OCI-LY7 (cell line): ENCODE results near the gene MT1E. TPM values are rescaled to one million over a fixed set of nuclear protein-coding genes. Genes with fewer than 3 reads are reported as not detected.
"Not testable (repeated sequence)": the region's sequence is repeated elsewhere in the genome, so short reads cannot be mapped to it uniquely, and the experiment has no call there.

Experiments used
- BruUV-seq: library from RNA; stranded (reverse); fragments of 400-500 nt; replicated peaks from 2 replicates; lab custom pipeline; 2021; lab: Mats Ljungman, UMichigan
- CTCF ChIA-PET: fragments of 300-600 bp; sonication (Branson Sonifier 250); formaldehyde crosslinking; loops from one replicate; lab custom pipeline; 2022; ENCODE audit warnings: antibody characterized with exemption; ENCODE audit not compliant: unreplicated experiment; lab: Charles Lee
- POLR2A ChIA-PET: fragments of 300-600 bp; sonication (Branson Sonifier 250); formaldehyde crosslinking; loops from one replicate; lab custom pipeline; 2022; ENCODE audit warnings: antibody characterized with exemption; lab: Charles Lee
- DNase-seq: peaks from one replicate; pipeline ENCODE4 v3.0.0-alpha.2; 2015; ENCODE audit warnings: low spot score
- H2AFZ ChIP-seq: fragments of 200-600 bp; sonication (generic), shearing (Covaris generic); 2 replicates; pipeline ENCODE4 v1.6.1; 2014; ENCODE audit warnings: mild to moderate bottlenecking, antibody characterized with exemption, low read length, moderate library complexity
- H3K27ac ChIP-seq: fragments of 200-600 bp; sonication (generic); 2 replicates; pipeline ENCODE4 v1.5.1; 2014; ENCODE audit warnings: mixed run types, low read depth, mild to moderate bottlenecking, moderate library complexity, low read length, inconsistent platforms; ENCODE audit not compliant: poor library complexity, severe bottlenecking
- H3K36me3 ChIP-seq: fragments of 200-600 bp; sonication (generic); 2 replicates; pipeline ENCODE4 v1.6.1; 2014; ENCODE audit warnings: mild to moderate bottlenecking, antibody characterized with exemption, low read length, moderate library complexity, mixed read lengths; ENCODE audit not compliant: insufficient read depth
- H3K4me1 ChIP-seq: fragments of 200-600 bp; sonication (generic); 2 replicates; pipeline ENCODE4 v1.5.1; 2014; ENCODE audit warnings: mild to moderate bottlenecking, low read length; ENCODE audit not compliant: insufficient read depth, poor library complexity, severe bottlenecking
- H3K4me2 ChIP-seq: fragments of 200-600 bp; sonication (generic); 2 replicates; pipeline ENCODE4 v1.6.1; 2014; ENCODE audit warnings: mild to moderate bottlenecking, low read length
- H3K4me3 ChIP-seq: fragments of 200-600 bp; sonication (generic); 2 replicates; pipeline ENCODE4 v1.5.1; 2014; ENCODE audit warnings: mild to moderate bottlenecking, low read depth, low read length; ENCODE audit not compliant: poor library complexity, severe bottlenecking
- H3K79me2 ChIP-seq: fragments of 200-600 bp; sonication (generic); 2 replicates; pipeline ENCODE4 v1.6.1; 2016; ENCODE audit warnings: low read depth, mild to moderate bottlenecking, low read length, moderate library complexity, mixed read lengths; ENCODE audit not compliant: insufficient read depth
- H3K9me2 ChIP-seq: fragments of 200-600 bp; sonication (generic); 2 replicates; pipeline ENCODE4 v1.6.1; 2016; ENCODE audit warnings: mild to moderate bottlenecking, low read length, mixed read lengths; ENCODE audit not compliant: insufficient read depth
- H3K9me3 ChIP-seq: fragments of 200-600 bp; sonication (generic); 2 replicates; pipeline ENCODE4 v1.6.1; 2014; ENCODE audit warnings: mild to moderate bottlenecking, mixed run types, low read length, mixed read lengths
- H4K20me1 ChIP-seq: fragments of 200-600 bp; sonication (generic); 2 replicates; pipeline ENCODE4 v1.6.1; 2014; ENCODE audit warnings: mild to moderate bottlenecking, antibody characterized with exemption, low read length, moderate library complexity, mixed read lengths; ENCODE audit not compliant: insufficient read depth
- EZH2phosphoT487 ChIP-seq: fragments of 200-600 bp; sonication (generic); IDR thresholded peaks from 2 replicates; pipeline ENCODE4 v1.6.1; 2018; ENCODE audit warnings: low read depth, borderline replicate concordance, mild to moderate bottlenecking, mixed run types, antibody characterized with exemption, low read length, moderate library complexity, mixed read lengths
- intact Hi-C: fragments of 100-400 bp; cut with micrococcal nuclease; formaldehyde crosslinking; loops from one replicate; pipeline ENCODE4 v1.10.0; 2022; ENCODE audit not compliant: unreplicated experiment
- total RNA-seq, 2 experiments: library from RNA; depleted of rRNA in 1 of 2; stranded (reverse); fragments of >200 nt in 1 of 2; shearing (Covaris generic) in 1 of 2; gene quantifications; 2 replicates each; pipeline ENCODE4 v1.2.3, GENCODE V29; 2014 to 2022
- TF ChIP-seq, protein P1 (sequence below): fragments of 200-600 bp; sonication (generic); conservative IDR thresholded peaks from 2 replicates; pipeline ENCODE4 v1.5.1; 2014; ENCODE audit warnings: mild to moderate bottlenecking, antibody characterized with exemption, low read length, moderate library complexity, mixed read lengths

The MT1E gene
- total RNA-seq, 2 experiments from 2014 or later: not detected

DNA sequence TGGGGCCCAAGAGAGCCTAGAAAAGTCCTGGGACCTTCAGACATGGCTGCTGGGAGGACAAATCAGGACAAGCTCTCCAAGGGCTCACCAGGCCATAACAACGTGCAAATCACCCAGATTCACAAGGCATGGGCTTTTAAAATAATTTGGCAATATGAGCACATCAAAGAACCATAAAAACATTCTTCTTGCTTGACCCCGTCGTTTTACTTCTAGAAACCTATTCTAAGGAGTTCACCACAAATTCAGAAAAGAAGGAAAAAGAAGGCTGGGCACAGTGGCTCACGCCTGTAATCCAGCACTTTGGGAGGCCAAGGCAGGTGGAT lies 48.3 kb upstream of the MT1E start:
- ChIA-PET POLR2A (interaction anchor here (1.0 kb wide), 1 partner anchor 123 kb away, joined by 3 read pairs; no protein-coding TSS in a partner anchor), CTCF (interaction anchor here (1.2 to 1.4 kb wide), 2 partner anchors 71 to 125 kb away, joined by 3 to 8 read pairs; no protein-coding TSS in a partner anchor)
- Histone ChIP-seq H2AFZ (peak overlapping the region; percentile 35; the same call in 1 of the 2 replicates), H3K27ac (no peak overlapping the region), H4K20me1 (no peaks in the 10 kb centered on the region), H3K79me2 (no peaks in the 10 kb centered on the region), H3K9me3 (no peaks in the 10 kb centered on the region; the same call in 1 of the 2 replicates), H3K4me2 (no peak overlapping the region), H3K4me3 (no peak overlapping the region), H3K36me3 (no peaks in the 10 kb centered on the region), H3K9me2 (no peaks in the 10 kb centered on the region), H3K4me1 (no peaks in the 10 kb centered on the region)
- no peak for DNase-seq
- TF ChIP-seq, protein P1, sequence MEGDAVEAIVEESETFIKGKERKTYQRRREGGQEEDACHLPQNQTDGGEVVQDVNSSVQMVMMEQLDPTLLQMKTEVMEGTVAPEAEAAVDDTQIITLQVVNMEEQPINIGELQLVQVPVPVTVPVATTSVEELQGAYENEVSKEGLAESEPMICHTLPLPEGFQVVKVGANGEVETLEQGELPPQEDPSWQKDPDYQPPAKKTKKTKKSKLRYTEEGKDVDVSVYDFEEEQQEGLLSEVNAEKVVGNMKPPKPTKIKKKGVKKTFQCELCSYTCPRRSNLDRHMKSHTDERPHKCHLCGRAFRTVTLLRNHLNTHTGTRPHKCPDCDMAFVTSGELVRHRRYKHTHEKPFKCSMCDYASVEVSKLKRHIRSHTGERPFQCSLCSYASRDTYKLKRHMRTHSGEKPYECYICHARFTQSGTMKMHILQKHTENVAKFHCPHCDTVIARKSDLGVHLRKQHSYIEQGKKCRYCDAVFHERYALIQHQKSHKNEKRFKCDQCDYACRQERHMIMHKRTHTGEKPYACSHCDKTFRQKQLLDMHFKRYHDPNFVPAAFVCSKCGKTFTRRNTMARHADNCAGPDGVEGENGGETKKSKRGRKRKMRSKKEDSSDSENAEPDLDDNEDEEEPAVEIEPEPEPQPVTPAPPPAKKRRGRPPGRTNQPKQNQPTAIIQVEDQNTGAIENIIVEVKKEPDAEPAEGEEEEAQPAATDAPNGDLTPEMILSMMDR: peak; percentile 34; the same call in 1 of the 2 replicates
- no peak for TF ChIP-seq EZH2phosphoT487
- intact Hi-C loops: loop anchor here (1.0 to 5.0 kb wide), 4 partner anchors 23 to 275 kb away; no protein-coding TSS in a partner anchor
- BruUV-seq: no TSS peak

DNA sequence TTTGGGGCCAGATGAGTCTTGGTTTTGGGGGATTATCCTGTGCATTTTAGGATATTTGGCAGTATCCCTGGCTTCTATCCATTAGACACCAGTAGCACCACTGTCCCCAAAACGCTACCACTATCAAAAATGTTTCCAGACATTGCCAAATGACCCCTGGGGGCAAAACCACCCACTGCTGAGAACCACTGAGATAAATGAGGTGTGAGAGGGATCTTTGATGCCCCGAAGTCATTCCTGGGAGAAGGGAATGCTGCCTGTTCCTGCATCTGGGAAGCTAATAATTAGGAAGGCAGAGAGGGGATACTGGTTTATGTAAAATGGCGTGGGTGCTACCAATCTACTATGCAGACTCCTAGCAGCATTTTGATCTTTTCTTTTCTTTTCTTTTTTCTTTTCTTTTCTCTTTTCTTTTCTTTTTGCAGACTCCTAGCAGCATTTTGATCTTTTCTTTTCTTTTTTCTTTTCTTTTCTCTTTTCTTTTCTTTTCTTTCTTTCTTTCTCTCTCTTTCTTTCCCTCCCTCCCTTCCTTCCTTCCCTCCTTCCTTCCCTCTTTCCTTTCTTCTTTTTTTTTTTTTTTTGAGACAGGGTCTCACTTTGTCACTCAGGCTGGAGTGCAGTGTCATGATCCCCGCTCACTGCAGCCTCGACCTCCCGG lies 45.1 kb upstream of the MT1E start:
- Histone ChIP-seq H3K4me3 (no peak overlapping the region), H3K9me2 (no peaks in the 10 kb centered on the region), H2AFZ (no peak overlapping the region), H3K27ac (no peak overlapping the region), H3K4me2 (no peak overlapping the region), H3K79me2 (no peaks in the 10 kb centered on the region), H3K4me1 (no peaks in the 10 kb centered on the region), H4K20me1 (no peaks in the 10 kb centered on the region), H3K9me3 (no peaks in the 10 kb centered on the region), H3K36me3 (no peaks in the 10 kb centered on the region)
- no TSS peak for BruUV-seq
- CTCF ChIA-PET: no interaction called here
- POLR2A ChIA-PET: interaction anchor here (0.7 kb wide), 1 partner anchor 199 kb away, joined by 3 read pairs; no protein-coding TSS in a partner anchor
- intact Hi-C loops: no loop called here
- no peak for DNase-seq
- no peak for TF ChIP-seq EZH2phosphoT487
- TF ChIP-seq, protein P1: no peak

DNA sequence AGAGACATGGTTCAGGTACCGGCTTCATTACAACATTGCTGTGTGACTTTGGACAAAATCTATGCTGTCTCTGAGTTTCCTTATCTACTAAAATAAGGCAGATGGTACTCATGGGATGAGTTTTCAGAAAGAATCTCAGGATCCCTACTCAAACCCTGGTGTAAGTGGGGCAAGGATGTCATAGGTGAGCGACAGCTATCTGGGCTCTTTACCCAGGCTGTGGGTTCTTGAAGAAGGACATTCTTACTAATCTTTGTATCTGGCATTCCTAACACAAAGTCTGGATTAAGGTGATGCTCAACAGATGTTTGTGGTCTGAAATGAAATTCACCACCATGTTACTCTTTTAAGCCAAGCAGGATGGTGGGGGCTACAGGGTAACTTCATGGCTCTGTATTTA lies 42.7 kb upstream of the MT1E start:
- H3K79me2 ChIP-seq, H3K4me3 ChIP-seq, H3K27ac ChIP-seq, H3K4me1 ChIP-seq, H3K9me3 ChIP-seq, CTCF ChIA-PET, H3K36me3 ChIP-seq, H3K4me2 ChIP-seq, intact Hi-C loops, H3K9me2 ChIP-seq, BruUV-seq, H4K20me1 ChIP-seq, DNase-seq, H2AFZ ChIP-seq: not testable (repeated sequence)
- POLR2A ChIA-PET: interaction anchor here (0.6 kb wide), 1 partner anchor 9 kb away, joined by 5 read pairs; no protein-coding TSS in a partner anchor
